IMR-90 (cell line): ENCODE data around the gene SLC15A3. TPM values are rescaled to one million over a fixed set of nuclear protein-coding genes. Genes with fewer than 3 reads are reported as not detected.

Source experiments
- MXI1 ChIP-seq: IDR thresholded peaks from 2 replicates; pipeline ENCODE4 v1.6.1; 2012; ENCODE audit warnings: low read depth, mild to moderate bottlenecking, low read length, moderate library complexity, borderline replicate concordance
- RFX5 ChIP-seq: IDR thresholded peaks from 2 replicates; pipeline ENCODE4 v1.8.0; 2012; ENCODE audit warnings: low read depth, mild to moderate bottlenecking, low read length, moderate library complexity
- polyA plus RNA-seq, 3 experiments: library from polyadenylated mRNA; depleted of rRNA; stranded (reverse); fragments of >200 nt; gene quantifications; 2 replicates each; pipeline ENCODE4 v1.2.3, GENCODE V29; 2012; ENCODE audit warnings: low replicate concordance in 1 of 3
- total RNA-seq: library from RNA; depleted of rRNA; stranded (reverse); fragments of >200 nt; gene quantifications from 2 replicates; pipeline ENCODE4 v1.2.3, GENCODE V29; 2012
- TF ChIP-seq, protein P1 (sequence below): conservative IDR thresholded peaks from 2 replicates; pipeline ENCODE4 v1.5.1; 2012; ENCODE audit warnings: mild to moderate bottlenecking, low read depth, low read length, improper control_type of control experiment

Gene SLC15A3
- total and polyA plus RNA-seq, 2 of the 4 experiments (the other 2 are of a cell fraction), result 3.2 to 4.4 TPM

DNA sequence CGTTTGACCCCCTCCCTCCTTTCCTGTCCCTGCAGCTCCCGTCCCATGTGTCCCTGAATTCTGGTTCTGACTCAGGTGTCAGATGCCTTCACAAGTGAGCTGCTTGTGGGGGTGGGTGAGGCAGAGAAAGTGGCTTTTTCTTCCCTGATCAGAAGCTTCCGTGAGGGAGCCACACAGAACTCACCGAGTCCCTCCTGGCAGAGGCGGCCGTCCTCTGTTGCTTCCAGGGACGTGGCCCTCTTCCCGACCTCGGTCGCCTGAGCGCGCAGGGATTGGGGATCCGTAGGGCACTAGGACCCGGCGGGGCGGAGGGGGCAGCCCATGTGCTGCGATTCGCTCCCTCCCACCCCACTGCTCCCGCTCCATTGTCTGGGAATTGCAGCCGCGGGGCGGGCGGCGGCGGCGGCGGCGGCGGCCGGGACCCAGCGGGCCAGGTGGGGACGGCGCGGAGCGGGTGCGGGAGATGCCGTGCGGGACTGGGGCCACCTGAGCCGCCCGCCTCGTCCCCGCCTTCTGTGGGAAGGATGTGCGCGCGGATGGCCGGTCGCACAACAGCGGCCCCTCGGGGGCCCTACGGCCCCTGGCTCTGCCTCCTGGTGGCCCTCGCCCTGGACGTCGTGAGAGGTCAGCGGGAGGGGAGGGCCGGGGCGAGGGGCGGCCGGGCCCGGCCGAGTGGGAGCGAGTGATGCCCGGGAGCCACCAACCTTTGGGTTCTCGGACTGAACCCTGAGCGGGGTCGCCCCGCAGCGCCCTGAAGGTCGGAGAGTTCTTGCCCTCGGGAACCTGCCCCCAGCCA lies 27.7 kb downstream of the SLC15A3 start, which contains the start of gene TMEM132A (continued):
- TF ChIP-seq, protein P1, sequence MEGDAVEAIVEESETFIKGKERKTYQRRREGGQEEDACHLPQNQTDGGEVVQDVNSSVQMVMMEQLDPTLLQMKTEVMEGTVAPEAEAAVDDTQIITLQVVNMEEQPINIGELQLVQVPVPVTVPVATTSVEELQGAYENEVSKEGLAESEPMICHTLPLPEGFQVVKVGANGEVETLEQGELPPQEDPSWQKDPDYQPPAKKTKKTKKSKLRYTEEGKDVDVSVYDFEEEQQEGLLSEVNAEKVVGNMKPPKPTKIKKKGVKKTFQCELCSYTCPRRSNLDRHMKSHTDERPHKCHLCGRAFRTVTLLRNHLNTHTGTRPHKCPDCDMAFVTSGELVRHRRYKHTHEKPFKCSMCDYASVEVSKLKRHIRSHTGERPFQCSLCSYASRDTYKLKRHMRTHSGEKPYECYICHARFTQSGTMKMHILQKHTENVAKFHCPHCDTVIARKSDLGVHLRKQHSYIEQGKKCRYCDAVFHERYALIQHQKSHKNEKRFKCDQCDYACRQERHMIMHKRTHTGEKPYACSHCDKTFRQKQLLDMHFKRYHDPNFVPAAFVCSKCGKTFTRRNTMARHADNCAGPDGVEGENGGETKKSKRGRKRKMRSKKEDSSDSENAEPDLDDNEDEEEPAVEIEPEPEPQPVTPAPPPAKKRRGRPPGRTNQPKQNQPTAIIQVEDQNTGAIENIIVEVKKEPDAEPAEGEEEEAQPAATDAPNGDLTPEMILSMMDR, result no peak
- TF ChIP-seq MXI1 (peak; percentile 70; the same call in 1 of the 2 replicates), RFX5 (no peak)
